HG03025 (cell line): ENCODE data around the gene CEACAM16.

Experiments
- ATAC-seq: cut with Tn5 transposase; IDR thresholded peaks from one replicate; pipeline ENCODE4 v1.9.1; 2021; ENCODE audit warnings: mild to moderate bottlenecking, moderate library complexity; ENCODE audit not compliant: unreplicated experiment, low FRiP score

Gene CEACAM16

DNA sequence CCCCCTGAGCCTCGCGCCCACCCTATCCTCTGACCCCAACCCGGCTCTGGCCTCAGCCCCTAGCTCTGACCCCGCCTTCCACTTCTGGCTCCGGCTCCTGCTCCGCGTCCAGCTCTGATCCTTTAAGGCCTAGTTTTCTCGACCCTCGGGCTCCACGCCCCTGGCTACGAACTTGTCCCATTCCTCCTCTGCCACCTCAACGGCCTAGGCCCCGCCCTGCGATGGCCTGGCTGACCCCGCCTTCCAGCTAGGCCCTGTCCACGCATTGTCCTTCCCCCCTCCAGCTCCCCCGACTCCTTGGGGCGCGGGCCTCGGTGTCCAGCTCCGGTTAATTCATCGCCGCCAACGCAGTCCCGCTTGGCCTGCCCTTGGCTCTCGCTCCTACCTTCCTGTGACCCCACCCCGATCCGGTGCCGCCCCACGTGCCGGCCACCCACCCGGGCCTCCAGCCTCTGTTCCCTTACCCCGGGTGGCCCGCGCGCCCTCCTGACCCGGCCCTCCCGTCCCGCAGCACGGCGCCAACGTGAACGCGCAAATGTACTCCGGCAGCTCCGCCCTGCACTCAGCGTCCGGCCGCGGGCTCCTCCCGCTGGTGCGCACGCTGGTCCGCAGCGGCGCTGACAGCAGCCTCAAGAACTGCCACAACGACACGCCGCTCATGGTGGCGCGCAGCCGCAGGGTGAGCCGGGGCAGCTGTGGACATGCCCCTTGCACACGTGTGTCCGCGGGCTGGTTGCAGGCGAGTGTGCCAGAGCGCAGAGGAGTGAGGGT is 59.0 kb downstream of the CEACAM16 start:
- ATAC-seq, result no peak

- ATAC-seq, result no peak
These were observed 59.6 kb downstream of the CEACAM16 start for GRCh38 chr19:44758596-44758995.

DNA sequence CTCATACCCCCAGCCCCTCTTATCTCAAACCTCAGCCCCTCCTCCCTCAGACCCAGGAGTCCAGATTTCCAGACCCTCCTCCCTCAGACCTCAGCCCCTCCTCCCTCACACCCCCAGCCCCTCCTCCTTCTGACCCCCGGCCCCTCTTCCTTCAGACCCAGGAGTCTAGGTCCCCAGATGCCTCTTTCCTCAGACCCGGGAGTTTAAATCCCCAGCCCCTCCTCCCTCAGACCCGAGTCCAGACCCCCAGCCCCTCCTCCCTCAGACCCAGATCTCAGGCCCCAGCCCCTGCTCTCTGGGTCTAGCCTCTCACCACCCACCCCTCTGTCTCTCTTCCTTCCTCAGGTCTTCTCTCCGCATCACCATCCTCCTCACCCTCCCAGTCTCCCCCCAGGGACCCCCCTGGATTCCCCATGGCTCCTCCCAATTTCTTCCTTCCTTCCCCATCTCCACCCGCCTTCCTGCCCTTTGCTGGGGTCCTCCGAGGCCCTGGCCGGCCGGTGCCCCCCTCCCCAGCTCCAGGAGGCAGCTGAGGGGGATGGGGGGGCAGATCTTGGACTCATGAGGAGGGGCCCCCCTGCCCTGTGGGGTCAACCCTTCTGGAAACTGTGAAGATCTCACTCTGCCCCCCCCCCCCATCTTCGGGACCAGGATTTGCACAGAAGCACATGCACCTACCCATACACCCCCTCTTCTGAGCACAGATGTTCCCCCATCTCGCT is 60.3 kb downstream of the CEACAM16 start:
- ATAC-seq, result no peak
